ENCODE results near the gene DNAJC15. TPM values are rescaled to one million over a fixed set of nuclear protein-coding genes. Genes with fewer than 3 reads are reported as not detected.

DNAJC15 gene
- total RNA-seq, 1 experiment from 2014 or later: 2.4 TPM

GRCh38 chr13:43022934-43023288 lies 475 bp upstream of the DNAJC15 start:
- intact Hi-C loops (cut with micrococcal nuclease; ENCODE audit: unreplicated experiment): no loop called here
- no peaks in the 10 kb centered on the region for H3K4me1 ChIP-seq (ENCODE audit: insufficient read depth, low read length, poor library complexity, severe bottlenecking)
- no peak overlapping the region for H3K27ac ChIP-seq (ENCODE audit: low read depth, low read length, poor library complexity, severe bottlenecking)
- ChIA-PET POLR2A (ENCODE audit: low non-redundant PET) (no interaction called here), CTCF (no interaction called here)
- BruUV-seq (replicated peaks): no TSS peak
- H3K36me3 ChIP-seq (ENCODE audit: insufficient read depth, low read length, poor library complexity, severe bottlenecking): no peaks in the 10 kb centered on the region
- TF ChIP-seq CTCF (conservative IDR thresholded peaks at IDR 0.05; ENCODE audit: low read depth, low read length) (no peak), EZH2 (IDR thresholded peaks at IDR 0.05; ENCODE audit: borderline replicate concordance, low read depth, low read length, poor library complexity, severe bottlenecking) (no peak)
- no peaks in the 10 kb centered on the region for H3K9me3 ChIP-seq (ENCODE audit: low read depth, low read length, poor library complexity, severe bottlenecking)
- H3K27me3 ChIP-seq (replicated peaks; ENCODE audit: insufficient read depth, low read depth, low read length, poor library complexity): no peaks in the 10 kb centered on the region
- no peak for DNase-seq (ENCODE audit: low spot score)
- H3K4me3 ChIP-seq (ENCODE audit: low read depth, low read length, poor library complexity, severe bottlenecking): peak overlapping the region; percentile 37

GRCh38 chr13:43026262-43026661 lies 2.9 kb downstream of the DNAJC15 start:
- H3K4me3 ChIP-seq (ENCODE audit: low read depth, low read length, poor library complexity, severe bottlenecking): no peak overlapping the region
- H3K9me3 ChIP-seq (ENCODE audit: low read depth, low read length, poor library complexity, severe bottlenecking): no peaks in the 10 kb centered on the region
- BruUV-seq (replicated peaks): no TSS peak
- H3K27ac ChIP-seq (ENCODE audit: low read depth, low read length, poor library complexity, severe bottlenecking): no peak overlapping the region
- H3K27me3 ChIP-seq (replicated peaks; ENCODE audit: insufficient read depth, low read depth, low read length, poor library complexity): no peaks in the 10 kb centered on the region
- no peaks in the 10 kb centered on the region for H3K4me1 ChIP-seq (ENCODE audit: insufficient read depth, low read length, poor library complexity, severe bottlenecking)
- intact Hi-C loops (cut with micrococcal nuclease; ENCODE audit: unreplicated experiment): no loop called here
- ChIA-PET POLR2A (ENCODE audit: low non-redundant PET) (no interaction called here), CTCF (no interaction called here)
- H3K36me3 ChIP-seq (ENCODE audit: insufficient read depth, low read length, poor library complexity, severe bottlenecking): no peaks in the 10 kb centered on the region
- no peak for DNase-seq (ENCODE audit: low spot score)
- no peak for TF ChIP-seq CTCF (conservative IDR thresholded peaks at IDR 0.05; ENCODE audit: low read depth, low read length)
- no peak for TF ChIP-seq EZH2 (IDR thresholded peaks at IDR 0.05; ENCODE audit: borderline replicate concordance, low read depth, low read length, poor library complexity, severe bottlenecking)

DNA sequence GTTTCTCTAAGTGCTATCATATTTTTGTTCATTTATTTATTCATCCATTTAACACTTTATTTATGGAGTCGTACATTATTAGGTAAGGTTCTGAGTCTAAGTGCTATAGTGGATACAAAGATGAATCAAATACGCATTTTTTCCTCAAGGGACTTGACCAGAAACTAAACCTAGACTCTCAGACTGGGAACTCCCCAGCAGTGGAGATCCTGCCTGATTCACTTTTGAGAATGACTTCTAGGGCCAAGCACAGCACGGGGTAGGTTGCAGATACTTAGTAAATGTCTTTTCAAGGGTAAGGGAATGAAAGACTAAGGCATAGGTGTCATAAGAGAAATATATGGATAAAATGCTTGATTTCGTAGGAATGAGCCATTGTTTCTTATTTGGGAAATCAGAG lies 7.2 kb downstream of the DNAJC15 start:
- Histone ChIP-seq H3K27me3 (replicated peaks; ENCODE audit: insufficient read depth, low read depth, low read length, poor library complexity) (no peaks in the 10 kb centered on the region), H3K36me3 (ENCODE audit: insufficient read depth, low read length, poor library complexity, severe bottlenecking) (no peaks in the 10 kb centered on the region), H3K27ac (ENCODE audit: low read depth, low read length, poor library complexity, severe bottlenecking) (no peak overlapping the region), H3K4me3 (ENCODE audit: low read depth, low read length, poor library complexity, severe bottlenecking) (no peak overlapping the region), H3K9me3 (ENCODE audit: low read depth, low read length, poor library complexity, severe bottlenecking) (no peaks in the 10 kb centered on the region), H3K4me1 (ENCODE audit: insufficient read depth, low read length, poor library complexity, severe bottlenecking) (no peaks in the 10 kb centered on the region)
- BruUV-seq (replicated peaks): no TSS peak
- ChIA-PET POLR2A (ENCODE audit: low non-redundant PET) (no interaction called here), CTCF (no interaction called here)
- intact Hi-C loops (cut with micrococcal nuclease; ENCODE audit: unreplicated experiment): no loop called here
- TF ChIP-seq EZH2 (IDR thresholded peaks at IDR 0.05; ENCODE audit: borderline replicate concordance, low read depth, low read length, poor library complexity, severe bottlenecking) (no peak), CTCF (conservative IDR thresholded peaks at IDR 0.05; ENCODE audit: low read depth, low read length) (no peak)
- no peak for DNase-seq (ENCODE audit: low spot score)

Measured in A673 (cell line).